Transverse colon (tissue), 4 donors: ENCODE data around the gene MZF1. TPM values are rescaled to one million over a fixed set of nuclear protein-coding genes. Genes with fewer than 3 reads are reported as not detected.

Source experiments
- DNase-seq: peaks from one replicate; pipeline ENCODE4 v3.0.0-alpha.2; 2019
- H3K27ac ChIP-seq, 4 donors: fragments of 200-600 bp; sonication (generic); 2 replicates each; pipeline ENCODE4 v1.5.1; 2016 to 2018; ENCODE audit warnings: inconsistent platforms in 4 of 4
- H3K27me3 ChIP-seq: fragments of 200-600 bp; sonication (generic); 2 replicates; pipeline ENCODE4 v1.5.1; 2017; ENCODE audit warnings: inconsistent platforms
- H3K36me3 ChIP-seq, 4 donors: fragments of 200-600 bp; sonication (generic); 2 replicates each; pipeline ENCODE4 v1.5.1; 2017 to 2019; ENCODE audit warnings: inconsistent platforms in 4 of 4
- H3K4me1 ChIP-seq, 4 donors: fragments of 200-600 bp; sonication (generic); 2 replicates each; pipeline ENCODE4 v1.5.1; 2017 to 2020; ENCODE audit warnings: inconsistent platforms in 4 of 4
- H3K4me3 ChIP-seq, 4 donors: fragments of 200-600 bp; sonication (generic); 1 replicate in 1 of 4; 2 replicates in 3 of 4; pipeline versions ENCODE4 v1.5.1 to v1.6.1; 2017 to 2019; ENCODE audit warnings: inconsistent platforms in 4 of 4
- H3K9me3 ChIP-seq, 2 donors: fragments of 200-600 bp; sonication (generic); 2 replicates each; pipeline ENCODE4 v1.5.1; 2017 to 2019; ENCODE audit warnings: inconsistent platforms in 2 of 2
- EP300 ChIP-seq: sonication (generic); formaldehyde crosslinking; IDR thresholded peaks from one replicate; pipeline ENCODE4 v1.6.1; 2017; ENCODE audit warnings: antibody characterized with exemption, low read depth
- POLR2A ChIP-seq: fragments of 450-650 bp; IDR thresholded peaks from one replicate; pipeline ENCODE4 v1.6.1; 2016; ENCODE audit warnings: antibody characterized with exemption, mild to moderate bottlenecking, moderate library complexity
- POLR2AphosphoS5 ChIP-seq, 3 donors: sonication (generic); formaldehyde crosslinking; IDR thresholded peaks; one replicate each; pipeline ENCODE4 v1.6.1; 2016; ENCODE audit warnings: antibody characterized with exemption in 3 of 3
- WGBS, 2 donors: methylation state at CpG; one replicate each; pipeline ENCODE4 v1.1.5; 2018; ENCODE audit warnings: low coverage in 1 of 2; 5-methylcytosine and 5-hydroxymethylcytosine counted together
- in situ Hi-C, 4 donors: fragments of 200-750 bp; cut with MboI; loops; one replicate each; pipeline versions ENCODE4 v1.15.0 to v1.15.1; 2017; ENCODE audit warnings: low sequenced_read_pairs in 3 of 4, low pct_ligation_motif_present in 1 of 4, low pct_unique_long_range_greater_than_20kb in 1 of 4
- intact Hi-C: fragments of 100-400 bp; cut with DNase I; formaldehyde crosslinking; loops from one replicate; pipeline ENCODE4 v1.15.1; 2023; ENCODE audit warnings: low total_unique reads
- total RNA-seq, 4 donors: library from RNA; depleted of rRNA; stranded (reverse); fragments of >200 nt; gene quantifications; one replicate each; pipeline ENCODE4 v1.1.0, GENCODE V29; 2016
- TF ChIP-seq, protein P1 (sequence below), 5 experiments: fragments of 200-600 bp in 3 of 5; fragments of 450-650 bp in 2 of 5; sonication (generic) in 3 of 5; IDR thresholded peaks; 1 replicate in 2 of 5; 2 replicates in 3 of 5; pipeline ENCODE4 v1.5.1; 2016 to 2017; ENCODE audit warnings: antibody characterized with exemption in 5 of 5, inconsistent platforms in 3 of 5, mild to moderate bottlenecking in 2 of 5, moderate library complexity in 1 of 5

MZF1 gene
- total RNA-seq, 4 donors from 2014 or later, result 45.5 to 113 (median 67.1) TPM

DNA sequence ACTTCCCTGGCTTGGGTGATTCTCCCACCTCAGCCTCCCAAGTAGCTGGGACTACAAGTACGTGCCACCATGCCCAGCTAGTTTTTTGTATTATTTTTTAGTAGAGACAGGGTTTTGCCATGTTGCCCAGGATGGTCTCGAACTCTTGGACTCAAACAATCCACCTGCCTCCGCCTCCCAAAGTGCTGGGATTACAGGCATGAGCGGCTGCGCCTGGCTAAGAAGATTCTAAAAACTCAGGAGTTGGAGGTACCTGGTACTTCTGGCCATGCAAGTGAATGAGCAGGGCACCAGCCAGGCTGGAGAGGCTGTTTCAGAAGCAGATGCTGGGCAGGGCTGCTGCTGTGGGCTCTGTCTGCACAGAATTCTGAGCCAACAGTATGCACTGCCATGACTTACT, 6.1 kb downstream of the MZF1 start:
- peak; percentile 3 for DNase-seq
- in situ Hi-C loops, result no loop called here
- WGBS, 2 donors, result 100% methylated on average over 5 of the region's 5 CpGs; no CpG with 5 or more reads in 1 of the 2 donors
- no peaks in the 10 kb centered on the region for H3K27me3 ChIP-seq
- TF ChIP-seq EP300, result no peak
- TF ChIP-seq, protein P1, sequence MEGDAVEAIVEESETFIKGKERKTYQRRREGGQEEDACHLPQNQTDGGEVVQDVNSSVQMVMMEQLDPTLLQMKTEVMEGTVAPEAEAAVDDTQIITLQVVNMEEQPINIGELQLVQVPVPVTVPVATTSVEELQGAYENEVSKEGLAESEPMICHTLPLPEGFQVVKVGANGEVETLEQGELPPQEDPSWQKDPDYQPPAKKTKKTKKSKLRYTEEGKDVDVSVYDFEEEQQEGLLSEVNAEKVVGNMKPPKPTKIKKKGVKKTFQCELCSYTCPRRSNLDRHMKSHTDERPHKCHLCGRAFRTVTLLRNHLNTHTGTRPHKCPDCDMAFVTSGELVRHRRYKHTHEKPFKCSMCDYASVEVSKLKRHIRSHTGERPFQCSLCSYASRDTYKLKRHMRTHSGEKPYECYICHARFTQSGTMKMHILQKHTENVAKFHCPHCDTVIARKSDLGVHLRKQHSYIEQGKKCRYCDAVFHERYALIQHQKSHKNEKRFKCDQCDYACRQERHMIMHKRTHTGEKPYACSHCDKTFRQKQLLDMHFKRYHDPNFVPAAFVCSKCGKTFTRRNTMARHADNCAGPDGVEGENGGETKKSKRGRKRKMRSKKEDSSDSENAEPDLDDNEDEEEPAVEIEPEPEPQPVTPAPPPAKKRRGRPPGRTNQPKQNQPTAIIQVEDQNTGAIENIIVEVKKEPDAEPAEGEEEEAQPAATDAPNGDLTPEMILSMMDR (IDR thresholded peaks at IDR 0.05), result no peak
- no peak for TF ChIP-seq POLR2AphosphoS5 (IDR thresholded peaks at IDR 0.05)
- no peak for TF ChIP-seq POLR2A
- intact Hi-C loops, result no loop called here
- peaks cover 0 to 6% (median 0%) of the 10 kb centered on the region in 4 donors for H3K36me3 ChIP-seq
- no peaks in the 10 kb centered on the region for H3K9me3 ChIP-seq
- H3K27ac ChIP-seq, result no peak overlapping the region
- H3K4me3 ChIP-seq, result no peak overlapping the region
- H3K4me1 ChIP-seq, result peaks cover 11 to 20% (median 18%) of the 10 kb centered on the region in 4 donors

DNA sequence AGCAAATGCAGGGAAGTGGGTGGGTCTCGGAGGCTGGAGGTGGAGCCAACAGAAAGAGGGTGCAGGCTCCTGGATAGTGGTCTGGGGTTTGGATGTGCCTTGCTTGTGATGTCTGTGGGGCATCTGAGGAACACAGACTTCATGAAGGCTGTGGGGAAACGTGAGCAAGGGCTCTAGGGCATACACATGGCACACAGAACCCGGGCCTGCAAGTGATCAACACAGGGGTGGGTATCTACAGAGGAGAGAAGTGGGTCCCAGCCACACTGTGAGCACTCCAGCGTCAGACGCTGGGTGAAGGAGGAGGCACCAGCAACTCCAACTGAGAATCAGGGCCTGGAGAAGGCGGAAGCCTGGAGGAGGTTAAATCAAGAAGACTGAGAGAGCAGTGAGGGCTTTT, 9.3 kb downstream of the MZF1 start:
- no peak overlapping the region for H3K4me3 ChIP-seq
- H3K27ac ChIP-seq, result no peak overlapping the region
- in situ Hi-C loops, result no loop called here
- H3K27me3 ChIP-seq, result no peaks in the 10 kb centered on the region
- intact Hi-C loops, result no loop called here
- no peaks in the 10 kb centered on the region for H3K36me3 ChIP-seq
- H3K4me1 ChIP-seq, result peaks cover 25 to 37% (median 29%) of the 10 kb centered on the region in 4 donors
- no peak for DNase-seq
- TF ChIP-seq POLR2A (no peak), EP300 (no peak), POLR2AphosphoS5 (IDR thresholded peaks at IDR 0.05) (no peak)
- TF ChIP-seq, protein P1 (IDR thresholded peaks at IDR 0.05), result no peak
- no peaks in the 10 kb centered on the region for H3K9me3 ChIP-seq
- 69 to 86% methylated on average over 4 to 6 of the region's 6 CpGs for WGBS, 2 donors

DNA sequence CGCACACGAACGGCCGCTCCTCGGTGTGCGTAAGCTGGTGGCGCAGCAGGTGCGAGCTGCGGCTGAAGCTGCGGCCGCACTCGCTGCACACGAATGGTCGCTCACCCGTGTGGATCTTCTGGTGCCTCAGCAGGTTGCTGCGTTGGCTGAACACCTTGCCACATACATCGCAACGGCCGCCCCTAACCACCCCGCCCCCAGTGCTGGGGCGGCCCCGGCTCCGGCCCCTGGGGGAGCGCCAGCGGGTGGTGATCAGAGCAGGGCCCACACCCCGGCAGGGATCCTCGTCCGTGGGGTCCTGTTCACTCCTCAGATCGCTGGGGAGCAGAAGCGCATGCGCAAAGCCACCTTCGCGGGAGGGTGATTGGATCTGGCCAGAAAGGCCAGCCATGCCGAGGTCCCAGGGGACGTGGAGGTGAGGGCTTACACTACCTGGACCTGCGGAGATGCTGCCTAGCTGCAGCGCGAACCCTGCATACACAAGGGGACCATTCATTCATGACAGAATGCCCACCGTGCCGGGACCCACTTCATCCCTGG, 10.0 kb downstream of the MZF1 start:
- intact Hi-C loops (no loop called here), in situ Hi-C loops (no loop called here)
- 4% methylated on average over 34 of the region's 40 CpGs; no CpG with 5 or more reads in 1 of the 2 donors for WGBS, 2 donors
- Histone ChIP-seq H3K27me3 (no peaks in the 10 kb centered on the region), H3K27ac (peak overlapping the region; percentile 12 to 70 (median 57)), H3K36me3 (no peaks in the 10 kb centered on the region), H3K4me1 (peaks cover 25 to 37% (median 29%) of the 10 kb centered on the region in 4 donors), H3K9me3 (no peaks in the 10 kb centered on the region), H3K4me3 (peak overlapping the region; percentile 18 to 42 (median 32))
- no peak for DNase-seq
- TF ChIP-seq POLR2A (no peak), POLR2AphosphoS5 (IDR thresholded peaks at IDR 0.05) (no peak), EP300 (no peak)
- TF ChIP-seq, protein P1 (IDR thresholded peaks at IDR 0.05), result no peak

DNA sequence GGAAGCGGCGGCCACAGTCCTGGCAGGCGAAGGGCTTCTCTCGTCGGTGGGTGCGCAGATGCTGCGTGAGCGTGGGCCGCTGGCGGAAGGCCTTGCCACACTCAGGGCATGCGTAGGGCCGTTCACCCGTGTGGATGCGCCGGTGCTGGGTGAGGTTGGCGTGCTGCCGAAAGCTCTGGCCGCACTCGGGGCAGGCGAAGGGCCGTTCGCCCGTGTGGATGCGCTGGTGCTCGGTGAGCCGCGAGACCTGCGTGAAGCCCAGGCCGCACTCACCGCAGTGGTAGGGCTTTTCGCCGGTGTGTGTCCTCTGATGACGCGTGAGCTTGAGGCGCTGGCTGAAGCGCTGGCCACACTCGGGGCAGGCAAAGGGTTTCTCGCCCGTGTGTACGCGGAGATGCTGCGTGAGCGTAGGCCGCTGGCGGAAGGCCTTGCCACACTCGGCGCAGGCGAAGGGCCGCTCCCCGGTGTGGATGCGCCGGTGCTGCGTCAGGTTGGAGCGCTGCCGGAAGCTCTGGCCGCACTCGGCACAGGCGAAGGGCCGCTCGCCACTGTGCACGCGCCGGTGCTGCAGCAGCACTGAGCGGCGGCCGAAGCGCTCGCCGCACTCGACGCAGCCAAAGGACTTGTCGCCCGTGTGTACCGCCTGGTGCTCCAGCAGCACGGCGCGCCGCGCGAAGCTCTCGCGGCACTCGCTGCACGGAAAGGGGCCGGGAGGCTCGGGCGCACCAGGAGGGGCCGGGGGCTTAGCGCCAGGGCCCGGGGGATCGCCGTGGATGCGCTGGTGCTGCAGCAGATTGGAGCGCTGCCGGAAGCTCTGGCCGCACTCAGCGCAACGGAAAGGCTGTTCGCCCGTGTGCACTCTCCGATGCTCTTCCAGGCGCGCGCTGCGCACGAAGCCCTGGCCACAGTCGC, 10.8 kb downstream of the MZF1 start:
- H3K36me3 ChIP-seq, result no peaks in the 10 kb centered on the region
- in situ Hi-C loops, result no loop called here
- no peak for DNase-seq
- H3K4me1 ChIP-seq, result peaks cover 26 to 40% (median 32%) of the 10 kb centered on the region in 4 donors
- H3K27ac ChIP-seq, result peak overlapping the region; percentile 12 to 70 (median 57)
- TF ChIP-seq POLR2AphosphoS5 (IDR thresholded peaks at IDR 0.05) (peak in 2 of 3 donors; percentile 54 to 59), POLR2A (no peak)
- TF ChIP-seq, protein P1 (IDR thresholded peaks at IDR 0.05), result no peak
- no peaks in the 10 kb centered on the region for H3K9me3 ChIP-seq
- 14% methylated on average over 84 of the region's 107 CpGs; no CpG with 5 or more reads in 1 of the 2 donors for WGBS, 2 donors
- intact Hi-C loops, result no loop called here
- peak overlapping the region; percentile 18 to 42 (median 32) for H3K4me3 ChIP-seq
- no peaks in the 10 kb centered on the region for H3K27me3 ChIP-seq
